ENCODE results near the gene DBT.

- no peak for TF ChIP-seq CTCF (IDR thresholded peaks at IDR 0.05 in 2 of 3, conservative IDR thresholded peaks at IDR 0.05 in 1 of 3; ENCODE audit: borderline replicate concordance in 1 of 3, insufficient read depth in 1 of 3, low read depth in 2 of 3, low read length in 2 of 3)
- TF ChIP-seq EZH2 (IDR thresholded peaks at IDR 0.05) = no peak
- TF ChIP-seq ELF1 (IDR thresholded peaks at IDR 0.05; ENCODE audit: borderline replicate concordance, low read depth) = no peak
- no peak for TF ChIP-seq YY1 (IDR thresholded peaks at IDR 0.05; ENCODE audit: extremely low read depth, insufficient replicate concordance, low read depth, low read length)
- TF ChIP-seq POLR2AphosphoS5 (IDR thresholded peaks at IDR 0.05; ENCODE audit: low read depth, low read length) = no peak
- TF ChIP-seq EGR1 (IDR thresholded peaks at IDR 0.05; ENCODE audit: low read depth) = no peak
Observed at GRCh38 chr1:100137602-100138001, 112.0 kb downstream of the DBT start.

Measured in HCT116 (cell line).